ENCODE data around the gene SLC2A9.

The SLC2A9 gene

DNA sequence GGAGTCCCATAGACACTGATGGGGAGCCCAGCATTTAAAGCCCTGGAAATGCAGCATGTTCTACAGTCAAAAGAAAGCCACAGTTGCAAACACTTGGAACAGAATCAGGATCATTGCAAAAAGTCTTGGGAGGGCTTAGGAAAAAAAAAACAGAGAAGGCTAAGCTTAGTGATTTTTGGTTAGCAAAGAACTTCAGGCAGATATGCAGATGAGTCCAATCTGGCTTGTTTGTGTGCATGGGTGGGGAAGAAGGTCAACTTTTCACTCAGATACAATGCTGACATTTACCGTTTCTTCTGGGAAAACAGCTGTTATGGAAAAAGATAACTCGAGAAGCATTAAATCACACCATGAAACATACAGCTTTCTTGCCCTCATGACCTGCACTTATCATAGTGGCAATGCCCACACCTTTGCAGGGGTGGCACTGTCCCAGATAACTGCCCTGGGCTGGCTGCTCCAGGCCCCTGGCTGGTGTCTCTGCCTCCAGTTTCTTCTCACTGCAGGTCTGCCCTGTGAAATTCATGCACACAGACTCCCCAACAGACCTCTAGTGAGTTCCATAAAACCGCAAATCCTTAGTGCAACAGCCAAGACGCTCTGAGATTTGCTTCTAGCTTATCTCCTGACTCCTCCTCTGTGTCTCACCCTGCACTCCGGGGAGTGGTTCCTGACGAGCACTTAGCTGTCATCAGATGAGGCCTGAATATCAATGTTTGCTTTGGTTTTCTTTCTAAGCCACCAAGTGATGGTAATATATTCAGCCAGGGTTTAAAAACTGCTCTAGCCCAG is 140.7 kb downstream of the SLC2A9 start:
- no peak for DNase-seq

DNA sequence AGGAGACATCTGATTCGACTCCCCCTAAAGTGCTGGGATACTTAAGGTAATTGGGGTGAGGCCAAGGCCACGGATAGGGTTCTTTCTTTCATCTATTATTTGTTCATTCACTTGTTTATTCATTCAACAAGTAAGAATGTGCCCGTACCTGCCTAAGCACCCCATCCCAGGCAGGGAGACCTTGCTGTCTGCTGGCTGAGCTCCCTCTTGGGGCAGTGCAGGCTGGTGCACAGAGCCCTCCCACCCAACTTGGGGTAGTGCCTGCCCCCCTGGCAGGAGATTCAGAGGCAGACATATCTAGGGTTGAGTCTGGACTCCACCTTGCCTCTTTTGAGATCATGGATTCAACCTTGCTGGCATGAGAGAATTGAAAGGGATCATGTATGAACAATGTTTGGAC is 144.2 kb downstream of the SLC2A9 start:
- no peak for DNase-seq

DNA sequence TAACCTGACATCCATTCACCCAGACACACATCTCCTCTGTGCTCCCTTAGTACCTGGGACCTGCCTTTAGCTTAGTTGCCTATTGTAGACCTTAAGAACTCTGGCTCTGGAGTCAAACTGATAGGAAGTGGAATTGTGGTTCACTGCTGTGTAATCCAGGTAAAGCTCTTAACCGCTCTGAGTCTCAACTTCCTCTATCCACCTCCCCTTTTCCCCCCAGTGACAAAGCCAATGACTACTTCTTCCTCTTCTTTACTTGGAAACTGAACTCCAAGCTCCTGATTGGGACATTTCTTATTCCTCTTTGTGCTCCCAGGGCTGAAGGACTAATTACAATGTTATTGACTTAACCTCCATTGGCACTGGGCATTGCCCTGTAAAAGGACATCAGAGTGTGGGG is 145.8 kb downstream of the SLC2A9 start:
- DNase-seq: no peak

DNA sequence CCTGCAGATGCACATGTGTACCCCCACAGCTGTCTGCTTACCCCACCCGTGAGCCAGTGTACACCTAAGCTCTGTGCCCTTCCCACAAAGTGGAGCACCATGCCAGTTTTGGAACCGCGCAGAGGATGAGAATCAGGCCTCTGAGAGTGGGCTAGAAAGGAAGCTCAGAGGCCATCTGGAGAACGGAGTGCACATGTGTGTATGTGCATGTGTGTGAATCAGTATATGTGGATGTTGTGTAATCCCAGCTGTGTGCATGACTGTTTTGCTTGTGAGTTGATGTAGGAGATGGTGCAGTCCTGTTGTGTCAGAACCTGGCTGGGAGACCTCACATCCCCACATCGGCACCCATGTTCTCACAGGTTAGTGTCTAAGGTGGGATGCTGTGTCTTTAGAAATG is 146.9 kb downstream of the SLC2A9 start:
- DNase-seq: no peak

DNA sequence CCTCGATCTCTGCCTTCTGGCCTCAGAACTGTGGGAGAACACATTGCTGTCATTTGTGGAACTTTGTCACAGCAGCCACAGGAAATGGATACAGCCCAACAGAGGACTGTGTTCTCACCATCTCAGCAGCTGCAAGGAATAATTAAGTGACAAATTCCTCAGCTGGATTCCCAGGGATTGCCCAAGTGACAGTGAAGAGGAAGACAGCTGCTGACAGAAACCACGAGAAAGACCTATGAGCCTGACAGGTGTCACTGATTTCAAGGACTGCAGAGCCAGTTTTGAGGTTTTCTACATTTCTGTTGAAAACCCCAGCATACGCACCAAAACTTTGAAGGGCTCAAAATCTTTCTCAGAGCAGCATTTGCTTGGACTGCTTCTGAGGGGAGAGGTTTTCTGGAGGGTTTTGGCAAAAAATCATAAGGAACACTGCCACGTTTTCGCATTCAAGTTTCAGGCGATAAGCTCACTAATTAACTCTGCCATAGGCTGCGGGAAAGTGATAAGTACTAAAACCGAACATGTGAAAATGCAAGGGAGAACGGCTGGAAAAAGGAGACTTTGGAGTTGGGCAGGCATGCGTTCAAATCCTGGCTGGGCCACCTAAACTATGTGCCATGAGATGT is 151.0 kb downstream of the SLC2A9 start:
- no peak for DNase-seq

DNA sequence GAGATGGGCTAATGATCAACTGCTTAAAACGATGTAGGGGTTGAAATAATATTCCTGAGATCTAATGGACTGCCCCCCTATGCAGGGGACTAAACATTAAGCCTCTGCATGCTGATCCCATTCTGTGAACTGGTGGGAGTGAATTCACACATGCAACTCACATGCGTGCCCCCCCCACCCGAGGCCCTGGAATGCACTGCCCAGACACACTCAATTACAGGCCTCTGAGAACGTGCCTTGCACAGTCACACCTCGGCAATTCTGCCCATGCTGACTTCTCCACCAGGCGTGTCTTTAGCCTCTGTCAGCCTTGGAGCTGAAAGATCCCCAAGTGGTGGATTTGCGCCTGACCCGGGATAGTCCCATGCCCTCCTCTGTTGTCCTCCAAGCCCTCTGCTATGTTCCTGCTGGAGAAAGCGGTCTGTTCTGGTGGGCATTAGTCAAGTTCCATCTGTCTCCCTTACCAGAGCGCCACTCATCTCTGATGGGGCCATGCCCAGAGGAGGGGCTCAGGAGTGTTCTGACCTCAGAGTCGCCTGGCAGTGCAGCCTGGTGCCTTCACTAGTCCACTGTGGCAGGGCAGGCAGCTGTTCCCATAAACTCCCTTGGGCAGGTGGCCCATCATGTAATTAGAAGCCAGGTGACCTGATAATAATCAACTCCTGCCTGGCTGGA is 153.4 kb downstream of the SLC2A9 start:
- no peak for DNase-seq

DNA sequence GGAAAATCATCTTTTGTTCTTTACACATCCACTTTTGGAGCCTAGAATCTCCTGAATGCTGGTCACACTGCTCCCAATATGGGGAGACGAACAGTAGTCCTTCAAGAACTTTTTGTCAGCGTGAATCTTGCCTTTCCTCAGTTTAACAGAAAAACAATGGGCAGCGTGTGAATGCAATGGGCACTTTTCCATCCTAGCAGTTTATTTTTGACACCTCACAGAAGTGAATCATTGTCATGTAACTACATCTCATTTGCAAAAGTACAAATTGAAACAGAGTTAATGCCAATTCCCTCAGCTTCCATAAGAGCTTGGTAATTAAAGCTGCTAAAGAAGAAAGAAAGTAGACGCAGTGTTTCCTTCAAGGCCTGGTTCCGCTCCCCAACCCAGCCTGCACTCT is 154.4 kb downstream of the SLC2A9 start:
- no peak for DNase-seq

DNA sequence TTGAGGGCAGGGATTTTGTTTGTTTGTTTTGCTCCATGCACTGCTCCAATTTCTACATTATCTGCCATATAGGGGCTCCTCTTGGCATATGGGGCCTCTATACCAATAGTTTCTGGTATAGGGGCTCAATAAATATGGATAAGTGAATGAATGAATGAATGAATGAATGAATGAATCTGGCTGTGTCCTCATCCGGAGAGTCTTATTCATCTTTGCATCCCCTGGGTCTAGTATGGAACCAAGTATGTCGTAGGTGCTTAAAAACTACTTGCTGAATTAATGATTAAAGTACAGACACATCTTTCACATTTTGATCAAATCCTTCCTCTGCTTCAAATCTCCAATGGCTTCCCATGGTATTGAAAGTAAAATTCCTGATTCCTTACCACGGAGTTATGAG is 159.7 kb downstream of the SLC2A9 start:
- no peak for DNase-seq

DNA sequence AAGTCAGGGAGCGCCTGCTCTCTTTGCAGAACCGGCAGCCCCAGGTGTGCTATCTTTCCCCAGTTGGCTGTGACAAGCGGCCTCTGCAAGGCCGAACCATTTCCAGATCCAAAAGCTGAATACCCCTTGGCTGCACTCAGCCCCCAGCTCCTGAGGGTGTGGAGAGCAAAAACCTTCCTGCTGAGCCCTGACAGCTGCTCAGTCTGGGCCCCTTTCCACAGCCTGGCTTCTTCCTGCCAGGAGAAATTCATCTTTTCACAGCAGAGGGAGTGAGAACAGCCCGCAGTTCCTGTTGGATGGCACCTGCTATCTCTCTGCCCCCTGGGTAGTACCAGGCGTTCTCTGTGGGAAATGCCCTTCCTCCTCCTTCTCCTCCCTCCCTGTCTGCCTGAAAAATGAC is 161.5 kb downstream of the SLC2A9 start:
- no peak for DNase-seq

DNA sequence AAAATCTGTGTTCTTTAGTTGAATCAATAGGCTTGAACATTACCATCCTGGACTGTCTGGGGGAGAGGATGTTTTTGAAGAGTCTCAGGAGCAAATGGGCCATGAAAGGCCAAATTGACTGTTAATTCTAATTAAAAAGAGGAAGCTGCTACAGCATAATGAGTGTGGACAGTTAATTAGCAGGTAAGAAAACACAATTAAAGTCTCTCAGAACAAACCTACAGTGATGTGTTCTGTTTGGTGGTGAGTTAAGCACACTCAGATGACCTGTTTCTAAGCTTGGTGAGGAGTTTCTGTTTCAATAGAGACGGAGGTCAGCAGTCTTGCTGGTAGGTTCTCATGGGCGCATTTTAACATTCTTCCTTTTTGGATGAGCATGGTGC is 171.8 kb downstream of the SLC2A9 start:
- no peak for DNase-seq

DNA sequence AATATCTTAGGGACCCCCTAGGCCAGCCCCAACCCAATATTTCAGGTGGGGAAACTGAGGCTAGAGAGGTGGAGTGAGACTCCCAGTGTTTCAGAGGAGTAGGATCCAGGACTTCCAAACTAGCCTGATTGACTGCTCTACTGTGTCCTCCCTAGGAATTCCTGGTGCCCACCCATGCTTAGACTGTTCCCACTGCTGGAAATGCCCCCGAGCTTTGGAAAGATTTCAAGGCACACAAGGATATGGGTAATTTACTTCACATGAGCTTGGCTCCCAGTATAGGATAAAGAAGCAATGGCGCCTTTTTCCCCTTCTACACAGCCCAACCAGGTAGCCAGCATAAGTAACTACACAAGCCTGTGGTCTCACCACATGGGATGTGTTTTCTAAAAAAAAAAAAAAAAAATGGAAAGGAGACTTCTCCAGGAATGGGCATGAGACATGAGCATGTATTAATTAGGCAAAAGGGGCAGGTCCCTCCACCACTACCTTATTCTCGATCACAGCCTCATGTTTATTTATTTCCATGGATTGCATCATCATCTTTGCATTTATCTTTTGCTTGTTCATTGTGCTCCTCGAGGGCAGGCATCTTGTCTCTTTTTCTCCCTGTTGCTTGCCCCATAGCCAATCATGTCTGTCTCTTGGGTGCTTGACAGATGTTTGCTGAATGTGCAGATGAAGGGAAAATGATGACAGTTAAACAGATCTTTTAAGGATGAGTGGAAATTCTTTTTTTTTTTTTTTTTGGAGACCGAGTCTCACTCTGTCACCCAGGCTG is 173.1 kb downstream of the SLC2A9 start:
- DNase-seq: no peak

DNA sequence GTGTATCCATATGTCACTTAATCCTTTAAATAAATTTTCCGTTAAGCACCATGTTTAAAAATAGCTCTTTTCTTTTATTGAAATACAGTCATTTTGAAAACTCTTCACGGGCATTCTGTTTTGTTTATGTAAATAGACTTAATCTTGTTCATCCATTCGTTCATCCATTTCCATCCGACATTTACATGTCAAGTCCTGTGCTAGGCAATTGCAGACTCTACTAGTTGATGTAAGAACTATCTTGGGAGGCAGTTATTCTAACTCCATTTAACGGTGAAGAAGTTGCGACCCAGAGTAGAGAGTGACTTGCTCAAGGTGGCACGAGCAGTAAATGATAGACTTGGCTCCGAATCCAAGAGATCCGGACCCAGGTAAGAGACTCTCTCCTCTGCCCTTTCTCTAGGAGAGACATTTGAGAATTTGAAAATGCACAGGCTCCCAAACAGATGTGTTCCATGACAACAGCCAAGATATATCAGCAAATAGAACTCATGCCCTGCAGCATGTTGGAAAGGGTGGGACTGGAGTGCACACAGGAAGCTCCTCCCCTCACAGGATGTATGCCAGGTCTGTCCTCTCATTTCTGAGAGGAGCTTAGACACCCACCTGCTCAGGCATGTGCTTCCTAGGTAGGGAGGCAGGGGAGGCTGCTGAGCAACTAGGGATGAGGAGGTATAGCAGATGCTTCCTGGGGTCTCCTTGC is 175.4 kb downstream of the SLC2A9 start:
- no peak for DNase-seq

DNA sequence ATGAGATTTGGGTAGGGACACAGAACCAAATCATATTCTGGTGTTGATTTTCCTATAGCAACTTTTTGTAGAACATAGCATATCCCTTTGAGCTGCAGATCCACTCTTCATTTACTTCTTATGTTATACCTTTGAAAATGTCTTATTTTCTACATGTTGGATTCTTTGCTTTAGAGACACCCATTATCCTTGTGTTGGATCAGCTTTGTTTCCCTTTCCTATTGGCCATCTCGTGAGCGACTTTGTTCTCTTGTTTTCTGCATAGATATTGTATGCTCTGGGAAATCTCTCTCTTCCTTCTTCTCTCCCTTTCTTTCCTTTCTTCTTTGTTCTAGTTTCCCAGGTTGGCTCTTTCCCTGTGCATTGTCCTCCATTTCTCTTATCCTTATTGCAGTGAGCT is 180.2 kb downstream of the SLC2A9 start:
- no peak for DNase-seq

DNA sequence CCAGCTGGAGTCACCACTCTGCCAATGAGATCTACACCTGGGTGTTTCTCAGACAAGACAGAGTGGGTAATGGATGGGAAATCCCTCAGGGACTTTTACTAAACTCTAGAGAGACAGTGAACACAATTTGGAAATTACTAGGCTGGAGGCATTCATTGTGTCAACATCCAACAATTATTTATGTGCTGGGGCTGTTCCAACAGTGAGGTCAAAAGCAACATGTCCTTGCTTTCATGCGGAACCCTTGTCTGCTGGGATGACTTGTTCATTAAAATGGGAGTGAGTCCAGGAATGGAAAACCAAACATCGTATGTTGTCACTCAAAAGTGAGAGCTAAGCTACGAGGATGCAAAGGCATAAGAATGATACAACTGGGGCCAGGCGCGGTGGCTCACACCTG is 185.9 kb downstream of the SLC2A9 start:
- DNase-seq: no peak

DNA sequence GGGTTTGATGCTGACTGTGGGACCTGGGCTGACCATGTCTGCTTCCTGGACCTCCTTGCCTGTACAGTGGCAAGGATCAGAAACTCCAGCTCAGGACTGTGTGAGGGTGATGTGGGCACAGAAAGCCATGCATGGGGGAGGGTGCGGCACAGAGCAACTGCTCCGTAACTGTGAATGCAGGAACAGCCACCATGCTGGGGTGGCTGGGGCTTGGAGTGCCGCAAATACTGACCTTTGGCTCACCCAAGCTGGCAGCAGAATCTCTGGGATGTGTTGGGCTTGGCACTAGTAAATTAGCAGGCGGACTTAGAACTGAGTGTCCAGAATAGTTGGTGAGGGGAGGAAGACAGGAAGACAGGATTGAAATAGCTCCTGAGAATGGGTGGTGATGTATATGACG is 187.9 kb downstream of the SLC2A9 start:
- DNase-seq: no peak

DNA sequence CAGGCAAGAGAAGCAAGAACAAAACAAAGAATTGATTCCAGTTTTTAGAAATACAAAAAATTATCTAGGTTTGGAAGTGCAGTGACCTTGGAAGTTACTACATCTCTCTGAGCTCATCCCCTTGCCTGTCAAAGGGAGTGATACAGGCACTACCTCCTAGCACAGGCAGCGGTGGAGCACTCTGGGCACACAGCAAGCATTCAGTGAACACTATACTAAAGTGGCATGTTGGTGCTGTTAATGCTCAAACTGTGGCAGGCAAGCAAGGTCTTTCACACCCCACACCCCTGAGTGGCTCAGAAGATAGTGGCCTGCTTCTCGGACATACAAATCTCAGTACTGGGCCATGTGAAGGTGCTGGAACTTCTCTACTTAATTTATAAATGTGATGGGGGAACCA is 188.7 kb downstream of the SLC2A9 start:
- DNase-seq: no peak

DNA sequence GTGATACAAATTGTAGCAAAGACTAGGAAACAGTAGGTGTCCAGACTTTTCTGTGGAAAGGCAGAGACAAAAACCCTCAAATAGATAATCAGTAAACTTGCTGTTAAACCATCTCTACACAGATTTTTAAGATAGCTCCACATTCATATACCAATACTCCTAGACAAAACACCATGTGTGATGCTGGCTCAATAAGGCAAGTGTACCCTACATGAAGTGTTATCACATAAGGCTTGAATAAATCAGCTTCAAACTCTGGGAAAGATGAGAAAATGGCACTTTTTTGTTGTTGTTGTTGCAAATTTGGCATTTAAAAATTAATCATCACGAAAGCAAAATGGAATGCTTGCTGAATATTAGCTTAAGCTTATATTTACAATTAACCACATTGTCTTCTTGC is 194.7 kb downstream of the SLC2A9 start:
- no peak for DNase-seq

DNA sequence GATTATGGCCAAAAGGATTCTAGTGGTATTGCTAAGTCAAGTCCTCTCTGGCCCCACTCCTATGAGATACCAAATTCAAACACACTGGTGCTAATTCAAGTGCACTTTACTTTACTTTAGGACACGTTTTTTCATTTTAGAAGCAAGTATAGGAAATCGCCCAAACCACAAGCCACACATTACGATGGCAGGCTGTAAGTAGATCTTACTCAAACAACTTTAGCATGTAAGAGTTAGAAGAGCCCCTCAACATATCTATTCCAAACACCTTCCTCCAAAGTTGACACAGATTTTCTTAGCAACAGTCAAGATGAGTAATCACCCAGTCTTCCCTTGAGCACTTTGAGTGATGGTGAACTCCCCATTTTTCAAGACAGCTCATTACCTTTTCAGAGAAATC is 196.2 kb downstream of the SLC2A9 start:
- DNase-seq: no peak

DNA sequence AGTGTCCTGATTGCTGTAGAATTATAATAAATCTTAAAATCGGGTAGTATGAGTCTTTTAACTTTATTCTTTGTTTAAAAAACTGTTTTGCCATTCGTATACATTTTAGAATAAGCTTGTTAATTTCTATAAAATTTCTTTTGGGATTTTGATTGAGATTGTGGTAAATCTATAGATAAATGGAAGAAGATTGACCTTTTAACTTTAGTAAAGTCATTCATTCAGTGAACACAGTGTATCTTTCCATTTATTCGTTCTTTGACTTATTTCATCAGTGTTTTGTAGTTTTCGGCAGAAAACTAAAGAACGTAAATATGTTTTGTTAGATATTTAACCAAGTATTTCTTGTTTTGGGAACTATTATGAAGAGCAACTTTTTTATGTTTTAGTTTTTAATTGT is 201.0 kb downstream of the SLC2A9 start:
- no peak for DNase-seq

DNA sequence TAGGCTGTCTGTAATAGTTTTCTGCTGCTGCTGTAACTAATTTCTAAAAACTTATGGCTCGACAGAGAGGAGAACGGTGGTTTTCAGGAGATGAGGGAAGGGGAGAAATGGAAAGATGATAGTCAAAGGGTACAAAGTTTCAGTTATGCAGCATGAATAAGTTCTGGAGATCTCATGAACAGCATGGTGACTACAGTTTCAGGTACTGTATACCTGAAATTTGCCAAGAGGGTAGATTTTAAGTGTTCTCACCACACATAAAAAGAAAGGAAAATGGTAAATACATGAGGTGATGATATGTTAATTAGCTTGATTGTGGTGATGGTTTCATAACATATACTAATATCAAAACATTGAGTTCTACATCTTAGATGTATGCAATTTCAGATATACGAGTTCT is 205.0 kb downstream of the SLC2A9 start:
- DNase-seq: no peak

DNA sequence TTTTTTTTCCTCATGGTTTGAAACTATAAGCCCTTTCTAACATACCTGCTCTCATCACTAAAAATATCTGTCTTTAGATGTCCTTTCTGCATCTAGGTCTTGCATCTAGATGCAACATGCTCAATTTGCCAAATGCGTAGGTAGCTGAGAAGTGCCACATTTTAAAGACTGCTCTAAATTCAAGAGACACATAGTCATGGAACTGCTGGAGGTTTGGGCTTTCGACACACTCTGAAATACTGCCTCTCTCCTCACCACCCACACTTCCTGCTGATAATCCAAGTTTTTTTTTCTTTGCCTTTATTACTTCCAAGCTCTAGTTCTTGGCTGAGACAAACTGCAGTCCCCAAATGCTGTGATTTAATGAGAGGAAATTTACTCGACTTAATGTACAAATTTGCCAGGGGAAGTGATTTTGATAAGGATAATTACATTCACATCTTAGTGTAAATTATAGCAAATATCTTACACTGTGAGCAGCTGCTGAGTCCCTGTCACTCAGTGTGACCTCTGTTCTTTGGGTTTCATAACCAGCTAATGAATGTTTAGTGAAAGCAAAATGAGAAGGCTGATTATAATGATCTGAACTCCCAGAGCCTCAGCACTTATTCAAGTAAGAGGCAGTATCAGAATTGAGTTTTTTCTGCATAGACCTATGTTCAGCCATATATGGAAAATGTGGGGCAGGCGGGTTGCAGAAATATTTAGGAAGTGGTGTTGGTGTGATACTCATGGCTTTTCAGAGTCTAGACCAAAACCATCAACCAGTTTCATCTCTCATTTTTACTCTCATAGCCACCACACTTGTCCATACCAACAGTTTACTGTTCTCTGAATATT is 208.6 kb downstream of the SLC2A9 start:
- no peak for DNase-seq

DNA sequence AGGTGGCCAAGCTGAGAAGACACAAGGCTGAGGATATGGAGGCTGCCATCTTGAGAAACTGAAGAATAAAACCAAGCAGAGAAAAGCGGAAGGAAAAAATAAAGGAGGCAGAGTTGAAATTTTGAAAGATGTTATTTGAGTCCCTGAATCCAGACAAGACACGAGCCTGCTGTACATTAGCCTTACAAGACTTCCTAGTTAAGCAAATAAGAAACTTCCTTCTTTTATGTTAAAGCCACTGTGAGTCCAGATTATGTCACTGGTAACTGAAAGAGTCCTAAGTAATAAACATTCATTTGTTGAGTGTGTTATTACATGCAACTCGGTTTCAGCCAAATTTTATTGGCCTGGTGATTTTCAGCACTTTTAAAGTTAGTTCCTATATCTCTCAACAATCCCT is 209.5 kb downstream of the SLC2A9 start:
- no peak for DNase-seq
